ENCODE measurements around the gene OR51A4.

DNA sequence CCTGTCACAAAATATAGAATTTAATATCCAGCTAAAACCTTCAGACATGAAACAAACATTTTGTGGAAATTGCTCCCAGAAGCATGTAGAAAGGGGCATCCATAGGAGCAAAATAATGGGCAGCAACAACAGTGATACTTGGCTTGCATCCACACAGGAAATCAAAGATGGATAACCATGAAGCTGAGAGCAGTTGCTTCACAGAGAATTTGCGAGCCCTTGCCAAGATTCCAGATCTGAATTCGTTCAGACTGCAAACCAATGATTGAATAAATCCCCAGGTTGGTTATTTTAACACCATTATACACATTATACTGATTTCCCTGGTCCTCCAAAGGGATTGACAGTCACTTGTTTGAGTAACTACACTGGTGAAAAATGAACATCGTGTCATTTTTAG is 31.6 kb upstream of the OR51A4 start:
- TF ChIP-seq, protein P1, sequence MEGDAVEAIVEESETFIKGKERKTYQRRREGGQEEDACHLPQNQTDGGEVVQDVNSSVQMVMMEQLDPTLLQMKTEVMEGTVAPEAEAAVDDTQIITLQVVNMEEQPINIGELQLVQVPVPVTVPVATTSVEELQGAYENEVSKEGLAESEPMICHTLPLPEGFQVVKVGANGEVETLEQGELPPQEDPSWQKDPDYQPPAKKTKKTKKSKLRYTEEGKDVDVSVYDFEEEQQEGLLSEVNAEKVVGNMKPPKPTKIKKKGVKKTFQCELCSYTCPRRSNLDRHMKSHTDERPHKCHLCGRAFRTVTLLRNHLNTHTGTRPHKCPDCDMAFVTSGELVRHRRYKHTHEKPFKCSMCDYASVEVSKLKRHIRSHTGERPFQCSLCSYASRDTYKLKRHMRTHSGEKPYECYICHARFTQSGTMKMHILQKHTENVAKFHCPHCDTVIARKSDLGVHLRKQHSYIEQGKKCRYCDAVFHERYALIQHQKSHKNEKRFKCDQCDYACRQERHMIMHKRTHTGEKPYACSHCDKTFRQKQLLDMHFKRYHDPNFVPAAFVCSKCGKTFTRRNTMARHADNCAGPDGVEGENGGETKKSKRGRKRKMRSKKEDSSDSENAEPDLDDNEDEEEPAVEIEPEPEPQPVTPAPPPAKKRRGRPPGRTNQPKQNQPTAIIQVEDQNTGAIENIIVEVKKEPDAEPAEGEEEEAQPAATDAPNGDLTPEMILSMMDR (IDR thresholded peaks at IDR 0.05; ENCODE audit: borderline replicate concordance, extremely low read depth, low read length, poor library complexity, severe bottlenecking): no peak
- TF ChIP-seq EZH2 (IDR thresholded peaks at IDR 0.05; ENCODE audit: borderline replicate concordance, low read depth, low read length, severe bottlenecking): no peak
